Fibroblast of mammary gland (primary cell): Measurements from ENCODE around the gene C1orf21.

ENCODE experiments used
- DNase-seq: peaks from one replicate; pipeline ENCODE4 v3.0.0-alpha.2; 2010; ENCODE audit warnings: low read depth
- H3K4me3 ChIP-seq: 2 replicates; pipeline ENCODE4 v1.5.1; 2011; ENCODE audit warnings: low read depth, mild to moderate bottlenecking, low read length, moderate library complexity; ENCODE audit not compliant: control insufficient read depth
- CTCF ChIP-seq: conservative IDR thresholded peaks from 2 replicates; pipeline ENCODE4 v1.5.1; 2011; ENCODE audit warnings: low read depth, low read length, inconsistent platforms; ENCODE audit not compliant: control insufficient read depth, insufficient read depth

The C1orf21 gene

GRCh38 chr1:184509105-184509504 lies 122.3 kb downstream of the C1orf21 start:
- H3K4me3 ChIP-seq = no peak overlapping the region
- no peak for DNase-seq
- TF ChIP-seq CTCF = no peak

- DNase-seq = no peak
- no peak for TF ChIP-seq CTCF
- no peak overlapping the region for H3K4me3 ChIP-seq
Measured at GRCh38 chr1:184510110-184510509, 123.3 kb downstream of the C1orf21 start.

GRCh38 chr1:184512724-184513123 lies 125.9 kb downstream of the C1orf21 start:
- no peak for DNase-seq
- no peak for TF ChIP-seq CTCF
- H3K4me3 ChIP-seq = no peak overlapping the region

- DNase-seq = no peak
- TF ChIP-seq CTCF = no peak
- H3K4me3 ChIP-seq = no peak overlapping the region
Measured at GRCh38 chr1:184513421-184513820, 126.6 kb downstream of the C1orf21 start.

- DNase-seq = peak; percentile 63
- H3K4me3 ChIP-seq = no peak overlapping the region
- TF ChIP-seq CTCF = no peak
Measured at GRCh38 chr1:184513966-184514365, 127.1 kb downstream of the C1orf21 start.

GRCh38 chr1:184514447-184514846 lies 127.6 kb downstream of the C1orf21 start:
- TF ChIP-seq CTCF = no peak
- no peak overlapping the region for H3K4me3 ChIP-seq
- DNase-seq = no peak

- DNase-seq = no peak
- TF ChIP-seq CTCF = no peak
- H3K4me3 ChIP-seq = no peak overlapping the region
Measured at GRCh38 chr1:184517130-184517529, 130.3 kb downstream of the C1orf21 start.
